Measurements from ENCODE around the gene SPRR1B. TPM values are rescaled to one million over a fixed set of nuclear protein-coding genes. Genes with fewer than 3 reads are reported as not detected.
A peak's percentile ranks its signal among the peaks of the same experiment; 100 is the strongest.

Gene SPRR1B
- total and polyA plus RNA-seq, 9 of the 15 experiments (the other 6 are each of a cell fraction or from before 2014, with no cell fraction given) = not detected

GRCh38 chr1:153058826-153059784 is 28.1 kb downstream of the SPRR1B start (continued):
- no peak for TF ChIP-seq AFF4 (CRISPR knock-in tag; IDR thresholded peaks at IDR 0.05)
- TF ChIP-seq PHB (CRISPR knock-in tag; IDR thresholded peaks at IDR 0.05) = no peak
- peak; percentile 97 for TF ChIP-seq TEAD4 (IDR thresholded peaks at IDR 0.05; ENCODE audit: low read length)
- TF ChIP-seq TEAD4 (CRISPR knock-in tag; IDR thresholded peaks at IDR 0.05; ENCODE audit: borderline replicate concordance) = no peak
- no peak for TF ChIP-seq FOXK2 (conservative IDR thresholded peaks at IDR 0.05 in 1 of 2, IDR thresholded peaks at IDR 0.05 in 1 of 2; ENCODE audit: low read depth in 2 of 2)
- TF ChIP-seq MEIS2 (IDR thresholded peaks at IDR 0.05; ENCODE audit: partially characterized antibody) = peak; percentile 68
- TF ChIP-seq DACH1 (IDR thresholded peaks at IDR 0.05; ENCODE audit: partially characterized antibody) = no peak
- TF ChIP-seq BCOR (IDR thresholded peaks at IDR 0.05) = peak; percentile 43; the same call in 1 of the 2 replicates
- TF ChIP-seq MLX (CRISPR knock-in tag; conservative IDR thresholded peaks at IDR 0.05) = no peak
- no peak for TF ChIP-seq NELFE (IDR thresholded peaks at IDR 0.05; ENCODE audit: insufficient read depth, insufficient read length)
- no peak for TF ChIP-seq ZNF778 (CRISPR knock-in tag; IDR thresholded peaks at IDR 0.05)
- no peak for TF ChIP-seq SREBF1 (IDR thresholded peaks at IDR 0.05; ENCODE audit: borderline replicate concordance, low read depth, low read length)
- TF ChIP-seq PTRF (tag; IDR thresholded peaks at IDR 0.05) = no peak
- TF ChIP-seq SMAD2 (IDR thresholded peaks at IDR 0.05; ENCODE audit: low read depth, low read length) = no peak
- peak; percentile 62 for TF ChIP-seq EHMT2 (IDR thresholded peaks at IDR 0.05)
- TF ChIP-seq FOSL1 (tag; conservative IDR thresholded peaks at IDR 0.05) = peak; percentile 98
- TF ChIP-seq CBFA2T3 (IDR thresholded peaks at IDR 0.05) = peak; percentile 94
- TF ChIP-seq PHF20 (IDR thresholded peaks at IDR 0.05; ENCODE audit: partially characterized antibody) = no peak
- no peak for TF ChIP-seq NCOA2 (IDR thresholded peaks at IDR 0.05; ENCODE audit: partially characterized antibody in 2 of 2)
- no peak; a peak in 1 of 6 replicates for TF ChIP-seq CTCF (IDR thresholded peaks at IDR 0.05 in 2 of 3, conservative IDR thresholded peaks at IDR 0.05 in 1 of 3; ENCODE audit: insufficient read depth in 2 of 3, low read depth in 1 of 3, low read length in 3 of 3)
- TF ChIP-seq ZBTB7A (IDR thresholded peaks at IDR 0.05; ENCODE audit: borderline replicate concordance, control insufficient read depth, low read depth, low read length) = peak; percentile 61
